Hematopoietic multipotent progenitor cell treated with erythropoietin and hydrocortisone succinate and interleukin-3 and kit ligand, for 17 days (in vitro differentiated cells): ENCODE measurements around the gene PSAT1.
"Not testable (repeated sequence)": the region's sequence is repeated elsewhere in the genome, so short reads cannot be mapped to it uniquely, and the experiment has no call there.

Experiments
- DNase-seq: peaks from one replicate; pipeline ENCODE4 v3.0.0-alpha.2; 2015; ENCODE audit warnings: low spot score

The PSAT1 gene

GRCh38 chr9:78296893-78297671 lies at the start of gene PSAT1:
PSAT1 (plus strand) TSS chr9:78297125; CDS start chr9:78297211, 86 bp downstream.
- peak; percentile 77 for DNase-seq

GRCh38 chr9:78248635-78249034 lies 48.3 kb upstream of the PSAT1 start:
- DNase-seq: no peak

GRCh38 chr9:78249542-78249941 lies 47.4 kb upstream of the PSAT1 start:
- DNase-seq: no peak

GRCh38 chr9:78252616-78253015 lies 44.3 kb upstream of the PSAT1 start:
- no peak for DNase-seq

GRCh38 chr9:78253285-78253684 lies 43.6 kb upstream of the PSAT1 start:
- DNase-seq: no peak

- peak; percentile 12 for DNase-seq
Observed at GRCh38 chr9:78261403-78262001, 35.4 kb upstream of the PSAT1 start.

- DNase-seq: no peak
Observed at GRCh38 chr9:78262655-78263054, 34.3 kb upstream of the PSAT1 start.

- DNase-seq: no peak
Observed at GRCh38 chr9:78267889-78268288, 29.0 kb upstream of the PSAT1 start.

GRCh38 chr9:78269784-78270183 lies 27.1 kb upstream of the PSAT1 start:
- no peak for DNase-seq

- no peak for DNase-seq
Observed at GRCh38 chr9:78272307-78272706, 24.6 kb upstream of the PSAT1 start.

GRCh38 chr9:78273761-78274160 lies 23.2 kb upstream of the PSAT1 start:
- DNase-seq: no peak

GRCh38 chr9:78278177-78278777 lies 18.6 kb upstream of the PSAT1 start:
- no peak for DNase-seq

GRCh38 chr9:78278801-78279200 lies 18.1 kb upstream of the PSAT1 start:
- DNase-seq: no peak

GRCh38 chr9:78280982-78281668 lies 15.8 kb upstream of the PSAT1 start:
- no peak for DNase-seq

- not testable (repeated sequence) for DNase-seq
Observed at GRCh38 chr9:78284181-78284580, 12.7 kb upstream of the PSAT1 start.

- no peak for DNase-seq
Observed at GRCh38 chr9:78286125-78286524, 10.8 kb upstream of the PSAT1 start.

GRCh38 chr9:78286946-78287388 lies 10.0 kb upstream of the PSAT1 start:
- DNase-seq: no peak

GRCh38 chr9:78288214-78288892 lies 8.6 kb upstream of the PSAT1 start:
- DNase-seq: no peak

GRCh38 chr9:78289474-78289873 lies 7.5 kb upstream of the PSAT1 start:
- no peak for DNase-seq

- no peak for DNase-seq
Observed at GRCh38 chr9:78291240-78291925, 5.5 kb upstream of the PSAT1 start.

GRCh38 chr9:78292026-78292425 lies 4.9 kb upstream of the PSAT1 start:
- DNase-seq: no peak
